NCI-H2081 treated with DMSO at 0.1 percent for 48 hours (cell line): ENCODE measurements around the gene MYO1G.

Source experiments
- DNase-seq: peaks from one replicate; lab custom pipeline; 2025; lab: John Stamatoyannopoulos, UW

Gene MYO1G

GRCh38 chr7:44980393-44981034 lies 1.7 kb upstream of the MYO1G start:
- DNase-seq = no peak

GRCh38 chr7:44979481-44980392 lies 922 bp upstream of the MYO1G start:
- DNase-seq = no peak

GRCh38 chr7:44977959-44978335 lies 868 bp downstream of the MYO1G start:
- no peak for DNase-seq

- no peak for DNase-seq
Measured at GRCh38 chr7:44977304-44977958, 1.4 kb downstream of the MYO1G start.

- no peak for DNase-seq
Measured at GRCh38 chr7:44976746-44977196, 2.0 kb downstream of the MYO1G start.

- no peak for DNase-seq
Measured at GRCh38 chr7:44976040-44976745, 2.6 kb downstream of the MYO1G start.

- no peak for DNase-seq
Measured at GRCh38 chr7:44975331-44976039, 3.3 kb downstream of the MYO1G start.

- no peak for DNase-seq
Measured at GRCh38 chr7:44974549-44974948, 4.3 kb downstream of the MYO1G start.

- no peak for DNase-seq
Measured at GRCh38 chr7:44973610-44974401, 5.0 kb downstream of the MYO1G start.

GRCh38 chr7:44972562-44972961 lies 6.3 kb downstream of the MYO1G start:
- DNase-seq = no peak

- no peak for DNase-seq
Measured at GRCh38 chr7:44971902-44972441, 6.8 kb downstream of the MYO1G start.

- no peak for DNase-seq
Measured at GRCh38 chr7:44971188-44971901, 7.5 kb downstream of the MYO1G start.

GRCh38 chr7:44970523-44971051 lies 8.2 kb downstream of the MYO1G start:
- no peak for DNase-seq

GRCh38 chr7:44969701-44970522 lies 8.9 kb downstream of the MYO1G start:
- no peak for DNase-seq

- DNase-seq = no peak
Measured at GRCh38 chr7:44969049-44969700, 9.6 kb downstream of the MYO1G start.

GRCh38 chr7:44967571-44968446 lies 11.0 kb downstream of the MYO1G start:
- DNase-seq = no peak
